ENCODE results near the gene SH3GLB1.

DNA sequence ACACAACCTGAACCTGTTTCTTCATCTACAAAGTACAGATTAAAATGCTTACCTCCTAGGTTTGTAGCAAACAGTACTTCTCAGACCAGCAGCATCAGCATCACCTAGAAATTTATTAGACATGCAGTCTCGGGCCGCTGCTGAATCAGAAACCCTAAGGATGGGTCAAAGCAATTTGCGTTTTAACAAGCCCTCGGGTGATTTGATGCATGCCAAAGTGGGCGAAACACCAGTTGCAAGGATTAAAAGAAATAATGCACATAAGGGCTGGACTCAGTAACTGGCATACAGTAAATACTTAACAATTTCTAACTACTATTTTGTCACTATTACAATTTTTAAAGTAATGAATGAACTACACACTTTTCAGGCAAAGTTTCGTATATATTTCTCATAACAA is 47.5 kb downstream of the SH3GLB1 start:
- no peak for TF ChIP-seq POLR2A (IDR thresholded peaks at IDR 0.05)
- TF ChIP-seq, protein P1, sequence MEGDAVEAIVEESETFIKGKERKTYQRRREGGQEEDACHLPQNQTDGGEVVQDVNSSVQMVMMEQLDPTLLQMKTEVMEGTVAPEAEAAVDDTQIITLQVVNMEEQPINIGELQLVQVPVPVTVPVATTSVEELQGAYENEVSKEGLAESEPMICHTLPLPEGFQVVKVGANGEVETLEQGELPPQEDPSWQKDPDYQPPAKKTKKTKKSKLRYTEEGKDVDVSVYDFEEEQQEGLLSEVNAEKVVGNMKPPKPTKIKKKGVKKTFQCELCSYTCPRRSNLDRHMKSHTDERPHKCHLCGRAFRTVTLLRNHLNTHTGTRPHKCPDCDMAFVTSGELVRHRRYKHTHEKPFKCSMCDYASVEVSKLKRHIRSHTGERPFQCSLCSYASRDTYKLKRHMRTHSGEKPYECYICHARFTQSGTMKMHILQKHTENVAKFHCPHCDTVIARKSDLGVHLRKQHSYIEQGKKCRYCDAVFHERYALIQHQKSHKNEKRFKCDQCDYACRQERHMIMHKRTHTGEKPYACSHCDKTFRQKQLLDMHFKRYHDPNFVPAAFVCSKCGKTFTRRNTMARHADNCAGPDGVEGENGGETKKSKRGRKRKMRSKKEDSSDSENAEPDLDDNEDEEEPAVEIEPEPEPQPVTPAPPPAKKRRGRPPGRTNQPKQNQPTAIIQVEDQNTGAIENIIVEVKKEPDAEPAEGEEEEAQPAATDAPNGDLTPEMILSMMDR (IDR thresholded peaks at IDR 0.05), result no peak
- TF ChIP-seq POLR2AphosphoS5 (IDR thresholded peaks at IDR 0.05), result no peak
- TF ChIP-seq EP300 (IDR thresholded peaks at IDR 0.05), result no peak
